ENCODE measurements around the gene SUSD2.
"Not testable (repeated sequence)": the region's sequence is repeated elsewhere in the genome, so short reads cannot be mapped to it uniquely, and the experiment has no call there.

SUSD2 gene

GRCh38 chr22:24177045-24177444 lies 4.2 kb upstream of the SUSD2 start:
- DNase-seq (ENCODE audit: low read depth), result no peak

- no peak for DNase-seq (ENCODE audit: low read depth)
Measured at GRCh38 chr22:24177456-24177855, 3.8 kb upstream of the SUSD2 start.

GRCh38 chr22:24178021-24178431 lies 3.3 kb upstream of the SUSD2 start:
- DNase-seq (ENCODE audit: low read depth), result no peak

- DNase-seq (ENCODE audit: low read depth), result no peak
Measured at GRCh38 chr22:24178502-24179440, 2.5 kb upstream of the SUSD2 start.

- DNase-seq (ENCODE audit: low read depth), result no peak
Measured at GRCh38 chr22:24179478-24180210, 1.6 kb upstream of the SUSD2 start.

- no peak for DNase-seq (ENCODE audit: low read depth)
Measured at GRCh38 chr22:24180316-24181087, 785 bp upstream of the SUSD2 start.

GRCh38 chr22:24181996-24182899 lies 961 bp downstream of the SUSD2 start:
- DNase-seq (ENCODE audit: low read depth), result no peak

- DNase-seq (ENCODE audit: low read depth), result not testable (repeated sequence)
Measured at GRCh38 chr22:24182900-24183246, 1.6 kb downstream of the SUSD2 start.

GRCh38 chr22:24183321-24184031 lies 2.2 kb downstream of the SUSD2 start:
- no peak for DNase-seq (ENCODE audit: low read depth)

- no peak for DNase-seq (ENCODE audit: low read depth)
Measured at GRCh38 chr22:24184057-24184798, 2.9 kb downstream of the SUSD2 start.

- no peak for DNase-seq (ENCODE audit: low read depth)
Measured at GRCh38 chr22:24185001-24185500, 3.8 kb downstream of the SUSD2 start.

- no peak for DNase-seq (ENCODE audit: low read depth)
Measured at GRCh38 chr22:24185501-24186351, 4.4 kb downstream of the SUSD2 start.

GRCh38 chr22:24186352-24186740 lies 5.1 kb downstream of the SUSD2 start:
- DNase-seq (ENCODE audit: low read depth), result no peak

- DNase-seq (ENCODE audit: low read depth), result no peak
Measured at GRCh38 chr22:24186892-24187670, 5.8 kb downstream of the SUSD2 start.

GRCh38 chr22:24187731-24188644 lies 6.7 kb downstream of the SUSD2 start:
- DNase-seq (ENCODE audit: low read depth), result no peak

GRCh38 chr22:24188705-24189248 lies 7.5 kb downstream of the SUSD2 start:
- no peak for DNase-seq (ENCODE audit: low read depth)
